Activated CD8-positive, alpha-beta memory T cell treated with anti-CD3 and anti-CD28 coated beads, Interleukin-2, amount 10 ng/mL, durations not matched to agents 7 days and 5 days (primary cell): ENCODE measurements around the gene HEMK1. TPM values are rescaled to one million over a fixed set of nuclear protein-coding genes. Genes with fewer than 3 reads are reported as not detected.

ENCODE experiments used
- ATAC-seq: fragments of 150-1000 bp; cut with Tn5 transposase; one replicate; pipeline ENCODE4 v1.10.0; 2021; ENCODE audit warnings: moderate library complexity
- CTCF ChIA-PET: fragments of 350-600 bp; sonication (Branson Sonifier 250); formaldehyde crosslinking; loops from one replicate; lab custom pipeline; 2021; ENCODE audit warnings: antibody characterized with exemption; lab: Charles Lee
- DNase-seq: peaks from one replicate; pipeline ENCODE4 v3.0.0-alpha.2; 2020
- H3K27ac Mint-ChIP-seq: one replicate; pipeline ENCODE4 v1.8.0; 2021; ENCODE audit warnings: mild to moderate bottlenecking, mixed read lengths
- H3K27me3 Mint-ChIP-seq: one replicate; pipeline ENCODE4 v1.8.0; 2021; ENCODE audit warnings: mixed read lengths
- H3K36me3 Mint-ChIP-seq: one replicate; pipeline ENCODE4 v1.8.0; 2021; ENCODE audit warnings: mild to moderate bottlenecking, mixed read lengths
- H3K4me1 Mint-ChIP-seq: one replicate; pipeline ENCODE4 v1.8.0; 2021; ENCODE audit warnings: mixed read lengths
- H3K4me3 Mint-ChIP-seq: one replicate; pipeline ENCODE4 v1.8.0; 2021; ENCODE audit warnings: mild to moderate bottlenecking, moderate library complexity, mixed read lengths
- H3K9me3 Mint-ChIP-seq: one replicate; pipeline ENCODE4 v1.8.0; 2022; ENCODE audit warnings: low read depth, mixed read lengths
- total RNA-seq, 2 experiments: library from RNA; stranded (reverse); gene quantifications; one replicate each; pipeline ENCODE4 v1.2.3, GENCODE V29; 2021

Gene HEMK1
- total RNA-seq, 2 experiments from 2014 or later: 49.9 to 61.3 TPM

DNA sequence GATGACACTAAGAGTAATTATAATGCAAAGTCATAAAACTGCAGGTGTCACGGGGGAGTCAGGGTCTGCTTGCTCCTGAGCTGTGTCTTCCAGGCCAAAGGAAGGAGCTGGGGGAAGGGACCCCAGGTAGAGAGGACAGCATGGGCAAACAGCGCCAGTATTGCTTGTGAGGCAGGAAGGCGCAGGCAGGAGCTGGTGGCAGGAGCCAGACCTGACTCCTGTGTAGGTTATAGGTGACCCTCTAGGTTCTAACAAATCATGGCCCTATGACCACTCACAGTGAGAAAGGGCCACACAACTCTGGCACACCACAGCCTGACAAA is 40.4 kb downstream of the HEMK1 start:
- peak overlapping the region; percentile 100 for H3K27ac Mint-ChIP-seq
- no peak for ATAC-seq
- DNase-seq: no peak
- no peaks in the 10 kb centered on the region for H3K27me3 Mint-ChIP-seq
- peaks cover 27% of the 10 kb centered on the region for H3K4me1 Mint-ChIP-seq
- CTCF ChIA-PET: interaction anchor here (1.1 to 25.1 kb wide), 8 partner anchors 8 to 780 kb away, joined by 3 to 859 read pairs (median 16); partner anchors contain the start of genes C3orf18, HEMK1 and RASSF1
- H3K4me3 Mint-ChIP-seq: peak overlapping the region; percentile 89
- peaks cover 92% of the 10 kb centered on the region for H3K36me3 Mint-ChIP-seq
- H3K9me3 Mint-ChIP-seq: no peaks in the 10 kb centered on the region

DNA sequence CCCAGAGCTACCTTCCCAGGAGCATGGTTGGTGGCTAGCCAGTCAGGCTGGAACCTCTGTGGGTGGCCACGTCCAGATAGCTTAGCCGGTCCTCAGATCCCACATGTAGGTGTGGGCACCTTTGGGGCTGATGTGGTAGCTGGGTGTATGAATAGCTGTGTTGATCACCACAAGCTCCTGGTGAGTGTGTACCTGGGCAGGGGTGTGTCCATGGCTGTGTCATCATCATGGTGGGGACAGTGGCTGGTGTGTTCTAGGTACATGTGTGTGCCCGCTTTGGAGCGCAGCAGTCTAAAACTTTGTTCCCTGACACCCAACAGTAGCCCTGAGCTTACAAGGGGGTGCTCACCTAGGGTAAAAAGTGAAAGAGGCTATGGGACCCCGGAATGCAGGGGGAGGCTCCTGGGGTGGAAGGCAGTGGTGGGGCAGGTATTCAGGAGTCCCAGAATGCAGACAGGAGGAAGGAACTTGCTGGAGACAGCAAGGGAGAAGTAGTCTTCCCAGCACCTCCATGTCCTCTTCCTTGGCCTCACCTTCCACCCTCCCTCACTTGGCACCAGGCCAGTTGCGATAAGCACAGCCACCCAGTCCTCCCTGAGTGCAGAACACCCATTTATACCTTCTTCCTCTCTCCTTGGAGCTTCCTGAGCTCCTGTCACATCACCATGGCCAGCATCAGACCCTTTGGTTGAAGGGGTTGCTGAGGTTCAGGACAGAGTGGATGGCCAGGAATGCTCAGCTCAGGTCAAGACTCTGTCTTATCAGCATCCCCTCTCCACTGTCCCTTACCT is 41.1 kb downstream of the HEMK1 start:
- peaks cover 26% of the 10 kb centered on the region for H3K4me1 Mint-ChIP-seq

DNA sequence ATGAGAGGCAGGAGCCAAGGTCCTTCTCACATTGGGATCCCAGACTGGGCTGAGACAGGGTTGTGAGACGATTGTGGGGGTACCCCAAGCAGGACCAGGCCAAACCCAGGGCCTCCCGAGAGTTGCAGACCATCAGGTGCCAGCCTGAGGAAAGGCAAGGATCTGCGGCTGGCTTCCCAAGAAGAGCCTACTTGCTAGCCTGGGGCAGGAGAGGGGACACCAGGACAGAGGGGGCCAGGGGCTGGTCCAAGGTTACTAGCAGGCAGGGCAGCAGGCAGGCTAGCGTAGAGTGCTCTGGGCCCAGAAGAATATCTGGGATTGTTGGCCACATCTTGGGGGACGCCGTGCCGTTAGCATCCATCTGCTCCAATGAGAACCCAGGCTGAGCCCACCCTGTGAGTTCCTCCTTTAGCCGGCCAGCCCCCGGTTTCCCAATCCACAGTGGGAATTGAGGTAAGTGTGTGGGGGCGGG is 41.7 kb downstream of the HEMK1 start:
- no peaks in the 10 kb centered on the region for H3K27me3 Mint-ChIP-seq
- peaks cover 26% of the 10 kb centered on the region for H3K4me1 Mint-ChIP-seq
- H3K9me3 Mint-ChIP-seq: no peaks in the 10 kb centered on the region
- ATAC-seq: no peak
- CTCF ChIA-PET: interaction anchor here (0.6 to 25.1 kb wide), 7 partner anchors 9 to 890 kb away, joined by 3 to 859 read pairs (median 29); partner anchors contain the start of genes C3orf18 and HEMK1
- H3K4me3 Mint-ChIP-seq: peak overlapping the region; percentile 89
- DNase-seq: no peak
- peak overlapping the region; percentile 100 for H3K27ac Mint-ChIP-seq
- peaks cover 82% of the 10 kb centered on the region for H3K36me3 Mint-ChIP-seq

More for the DNA sequence above, 41.1 kb downstream of the HEMK1 start:
- no peaks in the 10 kb centered on the region for H3K27me3 Mint-ChIP-seq
- H3K4me3 Mint-ChIP-seq: peak overlapping the region; percentile 89
- peak overlapping the region; percentile 100 for H3K27ac Mint-ChIP-seq
- CTCF ChIA-PET: interaction anchor here (0.6 to 25.1 kb wide), 10 partner anchors 9 to 890 kb away, joined by 3 to 859 read pairs (median 5); partner anchors contain the start of genes C3orf18, HEMK1 and RASSF1
- DNase-seq (peak; percentile 78), ATAC-seq (no peak)
- H3K36me3 Mint-ChIP-seq: peaks cover 89% of the 10 kb centered on the region
- no peaks in the 10 kb centered on the region for H3K9me3 Mint-ChIP-seq

DNA sequence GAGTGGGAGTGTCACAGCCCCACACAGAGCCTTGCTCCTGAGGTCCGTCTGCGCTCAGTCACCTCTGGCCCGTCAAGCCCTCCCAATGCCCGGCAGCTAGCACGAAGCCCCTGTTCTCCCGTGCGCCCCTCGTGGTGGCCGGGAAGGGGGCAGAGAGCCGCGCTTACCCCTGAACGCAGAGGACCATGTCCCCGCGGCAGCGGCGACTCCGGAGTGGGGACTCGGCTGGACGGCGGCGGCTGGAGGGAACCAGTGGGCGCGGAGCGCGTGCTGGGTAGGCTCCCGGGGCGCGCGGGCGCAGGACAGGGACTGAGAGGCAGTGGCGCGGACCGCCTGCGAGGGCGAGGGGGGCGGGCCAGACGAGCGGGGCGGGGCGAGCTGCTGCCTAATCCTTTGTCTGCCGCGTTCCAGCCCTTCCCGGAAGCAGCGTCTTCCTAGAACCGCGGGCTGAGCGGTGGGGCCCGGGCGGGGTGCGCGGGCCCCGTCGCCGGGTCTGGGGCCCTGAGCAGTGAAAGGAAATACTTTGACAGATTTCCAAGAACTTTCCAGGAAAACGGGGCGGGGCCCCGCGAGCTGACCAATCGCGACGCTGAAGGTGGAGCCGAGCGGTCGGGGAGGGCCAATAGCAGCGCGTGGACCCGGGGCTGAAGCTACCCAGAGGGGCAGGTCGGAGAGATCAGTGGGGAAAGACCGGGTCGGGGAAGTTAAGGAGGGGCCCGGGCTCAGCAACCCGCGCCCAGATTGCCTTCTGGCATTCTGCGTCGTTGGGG is 42.3 kb downstream of the HEMK1 start, which contains the start of gene CISH:
CISH (minus strand) TSS at position 311 of the 770 bp plus-strand sequence; CDS start at position 187, 124 bp downstream.
- CTCF ChIA-PET: interaction anchor here (0.6 to 25.1 kb wide), 9 partner anchors 8 to 274 kb away, joined by 3 to 859 read pairs (median 20); partner anchors contain the start of genes C3orf18, CYB561D2, HEMK1 and NPRL2
- Mint-ChIP-seq H3K36me3 (peaks cover 76% of the 10 kb centered on the region), H3K9me3 (no peaks in the 10 kb centered on the region), H3K4me3 (peak within 1 kb of the TSS; percentile 89), H3K27ac (peak within 1 kb of the TSS; percentile 100), H3K27me3 (no peaks in the 10 kb centered on the region), H3K4me1 (peaks cover 29% of the 10 kb centered on the region)
- DNase-seq: peak; percentile 99
- ATAC-seq: peak; percentile 72

DNA sequence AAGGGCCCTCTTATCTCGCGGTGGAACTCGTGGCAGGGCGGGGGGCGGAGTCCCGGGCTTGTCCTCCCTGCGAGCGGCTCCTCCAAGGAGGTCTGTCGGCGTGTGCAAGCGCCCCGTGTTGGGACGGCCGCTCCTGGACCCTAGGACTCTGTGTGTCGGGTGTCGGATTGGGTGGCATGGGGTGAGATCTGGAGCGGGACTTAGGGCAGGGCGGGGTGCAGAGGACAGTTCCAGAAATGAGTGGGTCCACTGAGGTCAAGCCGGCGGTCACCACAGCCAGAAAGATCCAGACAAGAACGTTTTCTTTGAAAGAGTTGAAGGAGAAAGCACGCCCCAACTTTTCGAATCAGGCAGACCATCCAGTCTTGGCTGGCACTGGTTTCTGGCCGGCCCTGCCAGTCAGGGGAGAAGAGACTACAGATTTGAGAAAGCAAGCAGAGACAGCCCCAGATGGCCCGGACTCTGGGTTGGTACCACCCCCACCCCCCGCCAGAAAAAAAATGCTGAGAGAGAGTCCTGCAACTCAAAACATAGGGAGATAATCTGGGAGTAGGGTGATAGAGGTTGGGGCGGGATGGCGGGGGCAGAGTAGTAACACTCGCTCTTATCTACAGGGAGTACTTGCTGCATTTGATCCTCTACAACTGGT is 43.0 kb downstream of the HEMK1 start:
- H3K27me3 Mint-ChIP-seq: no peaks in the 10 kb centered on the region
- H3K36me3 Mint-ChIP-seq: peaks cover 69% of the 10 kb centered on the region

DNA sequence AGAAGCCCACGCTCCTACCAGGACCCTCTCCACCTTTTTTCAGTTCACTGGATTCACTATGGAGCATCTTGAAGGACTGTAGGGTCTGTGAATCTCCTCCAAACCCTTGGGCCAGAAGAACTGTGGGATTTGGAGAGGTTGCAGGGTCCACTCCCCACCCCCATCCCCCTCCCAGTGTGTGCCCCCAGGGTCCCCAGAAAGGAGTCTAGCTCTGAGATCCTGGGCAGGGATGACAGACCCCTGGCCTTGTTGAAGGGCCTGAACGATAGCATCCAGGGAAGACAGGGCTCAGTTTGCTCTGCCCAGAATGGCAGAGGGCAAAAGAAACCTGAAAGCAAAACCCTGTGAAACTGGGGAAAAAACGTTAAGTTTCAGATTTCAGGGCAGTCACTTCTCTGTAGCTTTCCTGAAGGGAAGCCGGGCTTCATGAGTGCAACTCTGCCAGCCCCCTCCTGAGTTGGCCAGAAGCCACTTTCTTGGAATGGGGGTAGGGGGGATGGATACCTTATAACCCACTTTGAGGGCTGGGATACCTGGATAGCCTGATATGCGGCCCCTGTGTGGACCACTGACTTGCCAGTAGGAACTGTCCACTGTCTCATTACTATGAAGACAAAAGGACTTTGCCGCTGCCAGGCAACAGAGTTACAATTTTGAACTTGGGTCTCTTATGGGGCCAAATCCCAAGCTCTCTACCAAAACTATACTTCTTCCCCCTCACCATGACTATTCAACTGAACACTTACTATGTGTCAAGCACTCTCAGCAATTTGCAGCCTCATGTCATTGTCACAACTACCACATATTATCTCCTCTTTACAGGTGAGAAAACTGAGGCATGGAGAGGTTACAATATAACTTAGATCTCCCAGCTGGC is 43.9 kb downstream of the HEMK1 start:
- H3K27ac Mint-ChIP-seq: peak overlapping the region; percentile 100

More for the DNA sequence above, 43.0 kb downstream of the HEMK1 start:
- DNase-seq: no peak
- Mint-ChIP-seq H3K4me1 (peaks cover 29% of the 10 kb centered on the region), H3K9me3 (no peaks in the 10 kb centered on the region), H3K27ac (peak overlapping the region; percentile 100), H3K4me3 (peak overlapping the region; percentile 89)
- ATAC-seq: no peak
- CTCF ChIA-PET: interaction anchor here (0.6 to 25.1 kb wide), 10 partner anchors 11 to 274 kb away, joined by 3 to 859 read pairs (median 16); partner anchors contain the start of genes C3orf18, CYB561D2, HEMK1 and NPRL2

DNA sequence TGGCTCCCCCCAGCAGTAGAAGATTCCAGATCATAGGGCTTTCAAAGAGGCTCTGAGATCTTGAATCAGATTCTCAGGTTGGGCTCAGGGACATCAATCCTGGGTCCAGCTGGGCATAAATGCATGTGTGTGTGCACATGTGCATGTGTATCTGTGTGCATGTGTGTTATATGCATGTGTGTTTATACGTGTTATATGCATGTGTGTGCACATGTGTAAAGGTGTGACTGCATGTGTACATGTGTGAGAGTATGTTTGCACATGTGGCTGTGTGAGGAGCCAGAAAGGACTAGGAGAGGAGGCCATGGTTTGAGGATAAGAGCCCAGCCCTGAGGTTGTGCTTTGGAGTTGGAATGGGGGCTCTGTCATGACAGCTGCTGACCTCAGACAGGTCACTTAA is 45.9 kb downstream of the HEMK1 start:
- peak overlapping the region; percentile 90 for H3K27ac Mint-ChIP-seq
- peaks cover 50% of the 10 kb centered on the region for H3K36me3 Mint-ChIP-seq
- H3K9me3 Mint-ChIP-seq: no peaks in the 10 kb centered on the region
- H3K27me3 Mint-ChIP-seq: no peaks in the 10 kb centered on the region
- peaks cover 46% of the 10 kb centered on the region for H3K4me1 Mint-ChIP-seq
- no peak for DNase-seq
- peak overlapping the region; percentile 40 for H3K4me3 Mint-ChIP-seq
- CTCF ChIA-PET: interaction anchor here (0.7 to 25.1 kb wide), 30 partner anchors 7 to 881 kb away, joined by 3 to 859 read pairs (median 6); partner anchors contain the start of genes C3orf18, HEMK1 and MANF
- ATAC-seq: no peak

More for the DNA sequence above, 43.9 kb downstream of the HEMK1 start:
- peaks cover 29% of the 10 kb centered on the region for H3K4me1 Mint-ChIP-seq
- peaks cover 60% of the 10 kb centered on the region for H3K36me3 Mint-ChIP-seq
- no peaks in the 10 kb centered on the region for H3K27me3 Mint-ChIP-seq
- no peaks in the 10 kb centered on the region for H3K9me3 Mint-ChIP-seq
- ATAC-seq: no peak
- H3K4me3 Mint-ChIP-seq: peak overlapping the region; percentile 89
- CTCF ChIA-PET: interaction anchor here (0.9 to 25.1 kb wide), 13 partner anchors 11 to 1069 kb away, joined by 3 to 859 read pairs (median 5); partner anchors contain the start of genes C3orf18, DOCK3 and HEMK1
- DNase-seq: peak; percentile 46

DNA sequence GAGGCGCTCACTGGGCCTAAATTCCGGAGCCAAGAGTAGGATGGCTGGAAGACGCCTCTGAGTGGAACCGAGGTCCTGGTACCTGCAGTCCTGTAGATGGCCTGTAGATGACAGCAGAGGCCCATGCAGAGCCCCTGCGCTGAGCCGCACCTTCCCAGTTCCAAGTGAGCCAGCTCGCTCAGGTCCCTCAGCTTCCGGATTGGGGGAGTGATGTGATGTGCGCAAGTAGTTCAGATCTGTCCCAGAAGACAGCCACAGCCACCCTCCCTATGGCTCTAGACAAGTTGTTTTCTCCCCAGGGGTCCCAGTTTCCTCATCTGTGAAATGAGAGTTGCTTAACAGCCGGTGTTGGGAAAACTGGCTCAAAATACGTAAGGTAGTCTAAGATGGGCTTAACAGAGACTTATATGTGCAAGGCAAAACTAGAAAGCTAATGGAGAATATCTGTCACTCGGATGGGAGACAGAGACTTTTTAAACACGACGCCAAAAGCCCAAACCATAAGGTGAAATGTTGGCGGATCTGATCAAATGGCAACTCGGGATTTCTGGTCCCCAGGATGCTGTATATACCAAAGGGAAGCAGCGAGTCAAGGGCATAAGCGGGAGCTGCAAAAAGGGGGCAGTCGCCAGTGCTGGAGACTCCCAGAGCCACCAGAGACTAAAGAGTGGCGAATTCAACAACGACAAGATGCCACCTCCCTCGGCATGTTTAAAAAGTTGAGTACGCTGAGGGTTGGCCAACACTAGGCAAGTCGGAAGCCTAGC is 46.9 kb downstream of the HEMK1 start:
- peaks cover 56% of the 10 kb centered on the region for H3K4me1 Mint-ChIP-seq
- peak; percentile 15 for ATAC-seq
- no peaks in the 10 kb centered on the region for H3K27me3 Mint-ChIP-seq

DNA sequence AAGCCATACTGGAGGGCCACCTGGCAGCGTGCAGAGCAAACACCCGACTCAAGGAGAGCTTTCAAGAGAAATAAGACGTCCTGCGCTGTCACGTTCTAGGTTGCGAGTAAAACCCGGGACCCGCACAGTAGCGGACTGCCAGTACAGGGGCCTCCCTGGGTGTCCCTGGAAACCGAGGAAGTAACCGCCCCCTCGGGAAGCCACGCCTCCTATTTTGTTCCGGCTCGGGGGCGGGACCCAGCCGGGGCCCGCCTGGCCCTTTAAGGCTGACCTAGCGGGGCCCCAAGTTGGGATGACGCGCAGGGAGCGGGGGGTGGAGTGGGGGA is 47.4 kb downstream of the HEMK1 start:
- DNase-seq (peak; percentile 98), ATAC-seq (peak; percentile 63)
- CTCF ChIA-PET: interaction anchor here (0.6 to 25.1 kb wide), 24 partner anchors 8 to 1065 kb away, joined by 3 to 859 read pairs (median 5); partner anchors contain the start of genes C3orf18 and HEMK1
- H3K36me3 Mint-ChIP-seq: peaks cover 44% of the 10 kb centered on the region
- H3K27ac Mint-ChIP-seq: peak overlapping the region; percentile 90
- H3K9me3 Mint-ChIP-seq: no peaks in the 10 kb centered on the region
- no peaks in the 10 kb centered on the region for H3K27me3 Mint-ChIP-seq
- peak overlapping the region; percentile 88 for H3K4me3 Mint-ChIP-seq
- peaks cover 59% of the 10 kb centered on the region for H3K4me1 Mint-ChIP-seq

More for the DNA sequence above, 46.9 kb downstream of the HEMK1 start:
- Mint-ChIP-seq H3K27ac (peak overlapping the region; percentile 90), H3K9me3 (no peaks in the 10 kb centered on the region), H3K36me3 (peaks cover 48% of the 10 kb centered on the region), H3K4me3 (peak overlapping the region; percentile 88)
- CTCF ChIA-PET: interaction anchor here (0.5 to 25.1 kb wide), 37 partner anchors 8 to 1066 kb away, joined by 3 to 859 read pairs (median 5); partner anchors contain the start of genes C3orf18, HEMK1 and MANF
- DNase-seq: peak; percentile 91

DNA sequence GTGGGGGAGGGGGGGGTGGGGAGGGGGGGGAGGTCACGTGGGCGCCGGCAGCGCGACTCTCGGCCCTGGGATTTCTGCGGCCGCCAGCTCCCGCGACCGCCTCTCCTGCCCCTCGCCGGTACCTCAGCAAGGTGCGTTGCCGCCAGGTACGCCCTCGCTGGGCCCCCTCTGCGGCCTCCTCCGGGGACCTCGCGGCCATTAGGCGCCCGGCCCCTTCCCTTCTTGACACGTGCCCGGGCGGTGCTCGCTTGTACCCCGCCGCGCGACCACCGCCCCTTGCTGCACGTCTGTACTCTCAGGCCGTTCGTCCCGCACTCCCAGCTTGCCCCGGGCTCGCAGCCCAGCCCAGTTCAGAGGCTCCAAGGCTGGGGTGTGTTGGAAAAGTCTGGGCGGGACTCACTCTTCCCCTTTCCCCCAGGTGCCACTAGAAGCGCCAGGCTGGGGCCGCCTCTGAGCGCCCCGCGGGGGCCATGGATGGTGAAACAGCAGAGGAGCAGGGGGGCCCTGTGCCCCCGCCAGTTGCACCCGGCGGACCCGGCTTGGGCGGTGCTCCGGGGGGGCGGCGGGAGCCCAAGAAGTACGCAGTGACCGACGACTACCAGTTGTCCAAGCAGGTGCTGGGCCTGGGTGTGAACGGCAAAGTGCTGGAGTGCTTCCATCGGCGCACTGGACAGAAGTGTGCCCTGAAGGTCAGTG is 47.9 kb downstream of the HEMK1 start, which contains the start of gene MAPKAPK3:
MAPKAPK3 (plus strand) TSS at position 56 of the 696 bp plus-strand sequence; CDS start at position 471, 415 bp downstream.
- Mint-ChIP-seq H3K27ac (peak within 1 kb of the TSS; percentile 90), H3K4me1 (peaks cover 64% of the 10 kb centered on the region), H3K4me3 (peak within 1 kb of the TSS; percentile 88), H3K36me3 (peaks cover 41% of the 10 kb centered on the region), H3K9me3 (no peaks in the 10 kb centered on the region), H3K27me3 (no peaks in the 10 kb centered on the region)
- no peak for DNase-seq
- peak; percentile 3 for ATAC-seq
- CTCF ChIA-PET: interaction anchor here (1.0 to 25.1 kb wide), 16 partner anchors 8 to 1065 kb away, joined by 3 to 859 read pairs (median 6); partner anchors contain the start of genes C3orf18 and HEMK1
